Type B pancreatic cell (in vitro differentiated cells): Measurements from ENCODE around the gene SDR39U1. TPM values are rescaled to one million over a fixed set of nuclear protein-coding genes. Genes with fewer than 3 reads are reported as not detected.

Experiments used
- DNase-seq: peaks from one replicate; pipeline ENCODE4 v3.0.0; 2021; ENCODE audit warnings: mixed read lengths; ENCODE audit not compliant: unreplicated experiment; ENCODE audit errors: extremely low spot score
- H3K27ac Mint-ChIP-seq: 2 replicates; pipeline ENCODE4 v1.8.0; 2021; ENCODE audit warnings: mild to moderate bottlenecking, mixed read lengths
- H3K27me3 Mint-ChIP-seq: 2 replicates; pipeline ENCODE4 v1.8.0; 2021; ENCODE audit warnings: mixed read lengths
- H3K36me3 Mint-ChIP-seq: 2 replicates; pipeline ENCODE4 v1.8.0; 2021; ENCODE audit warnings: mixed read lengths
- H3K4me1 Mint-ChIP-seq: one replicate; pipeline ENCODE4 v1.8.0; 2021; ENCODE audit warnings: mixed read lengths; ENCODE audit not compliant: unreplicated experiment
- H3K4me3 Mint-ChIP-seq: 2 replicates; pipeline ENCODE4 v1.8.0; 2021; ENCODE audit warnings: mild to moderate bottlenecking, mixed read lengths
- H3K9me3 Mint-ChIP-seq: 2 replicates; pipeline ENCODE4 v1.8.0; 2021; ENCODE audit warnings: mixed read lengths
- total RNA-seq: library from RNA; stranded (reverse); gene quantifications from 2 replicates; pipeline ENCODE4 v1.2.1, GENCODE V29; 2021; ENCODE audit warnings: low replicate concordance
- TF ChIP-seq, protein P1 (sequence below): fragments of 200-600 bp; sonication (generic); conservative IDR thresholded peaks from 2 replicates; pipeline ENCODE4 v1.5.0; 2021; ENCODE audit warnings: antibody characterized with exemption, mild to moderate bottlenecking

The SDR39U1 gene
- total RNA-seq, 1 donor from 2014 or later = 62.1 TPM

- no peaks in the 10 kb centered on the region for H3K27me3 Mint-ChIP-seq
- H3K4me1 Mint-ChIP-seq = peaks cover 31% of the 10 kb centered on the region
- no peaks in the 10 kb centered on the region for H3K9me3 Mint-ChIP-seq
- peaks cover 17% of the 10 kb centered on the region for H3K36me3 Mint-ChIP-seq
- DNase-seq = no peak
- peak overlapping the region; percentile 48 for H3K27ac Mint-ChIP-seq
- no peak overlapping the region for H3K4me3 Mint-ChIP-seq
- TF ChIP-seq, protein P1, sequence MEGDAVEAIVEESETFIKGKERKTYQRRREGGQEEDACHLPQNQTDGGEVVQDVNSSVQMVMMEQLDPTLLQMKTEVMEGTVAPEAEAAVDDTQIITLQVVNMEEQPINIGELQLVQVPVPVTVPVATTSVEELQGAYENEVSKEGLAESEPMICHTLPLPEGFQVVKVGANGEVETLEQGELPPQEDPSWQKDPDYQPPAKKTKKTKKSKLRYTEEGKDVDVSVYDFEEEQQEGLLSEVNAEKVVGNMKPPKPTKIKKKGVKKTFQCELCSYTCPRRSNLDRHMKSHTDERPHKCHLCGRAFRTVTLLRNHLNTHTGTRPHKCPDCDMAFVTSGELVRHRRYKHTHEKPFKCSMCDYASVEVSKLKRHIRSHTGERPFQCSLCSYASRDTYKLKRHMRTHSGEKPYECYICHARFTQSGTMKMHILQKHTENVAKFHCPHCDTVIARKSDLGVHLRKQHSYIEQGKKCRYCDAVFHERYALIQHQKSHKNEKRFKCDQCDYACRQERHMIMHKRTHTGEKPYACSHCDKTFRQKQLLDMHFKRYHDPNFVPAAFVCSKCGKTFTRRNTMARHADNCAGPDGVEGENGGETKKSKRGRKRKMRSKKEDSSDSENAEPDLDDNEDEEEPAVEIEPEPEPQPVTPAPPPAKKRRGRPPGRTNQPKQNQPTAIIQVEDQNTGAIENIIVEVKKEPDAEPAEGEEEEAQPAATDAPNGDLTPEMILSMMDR = no peak
These were observed 3.3 kb downstream of the SDR39U1 start for GRCh38 chr14:24439257-24439656.

- H3K27me3 Mint-ChIP-seq = no peaks in the 10 kb centered on the region
- peaks cover 17% of the 10 kb centered on the region for H3K36me3 Mint-ChIP-seq
- H3K27ac Mint-ChIP-seq = peak overlapping the region; percentile 48
- peaks cover 33% of the 10 kb centered on the region for H3K4me1 Mint-ChIP-seq
- DNase-seq = no peak
- H3K9me3 Mint-ChIP-seq = no peaks in the 10 kb centered on the region
- TF ChIP-seq, protein P1 = no peak
- no peak overlapping the region for H3K4me3 Mint-ChIP-seq
These were observed 4.1 kb downstream of the SDR39U1 start for GRCh38 chr14:24438223-24439097.

- Mint-ChIP-seq H3K9me3 (no peaks in the 10 kb centered on the region), H3K4me3 (no peak overlapping the region), H3K4me1 (peaks cover 38% of the 10 kb centered on the region), H3K36me3 (peaks cover 21% of the 10 kb centered on the region), H3K27ac (no peak overlapping the region), H3K27me3 (no peaks in the 10 kb centered on the region)
- TF ChIP-seq, protein P1 = no peak
- no peak for DNase-seq
These were observed 4.9 kb downstream of the SDR39U1 start for GRCh38 chr14:24437736-24438067.

DNA sequence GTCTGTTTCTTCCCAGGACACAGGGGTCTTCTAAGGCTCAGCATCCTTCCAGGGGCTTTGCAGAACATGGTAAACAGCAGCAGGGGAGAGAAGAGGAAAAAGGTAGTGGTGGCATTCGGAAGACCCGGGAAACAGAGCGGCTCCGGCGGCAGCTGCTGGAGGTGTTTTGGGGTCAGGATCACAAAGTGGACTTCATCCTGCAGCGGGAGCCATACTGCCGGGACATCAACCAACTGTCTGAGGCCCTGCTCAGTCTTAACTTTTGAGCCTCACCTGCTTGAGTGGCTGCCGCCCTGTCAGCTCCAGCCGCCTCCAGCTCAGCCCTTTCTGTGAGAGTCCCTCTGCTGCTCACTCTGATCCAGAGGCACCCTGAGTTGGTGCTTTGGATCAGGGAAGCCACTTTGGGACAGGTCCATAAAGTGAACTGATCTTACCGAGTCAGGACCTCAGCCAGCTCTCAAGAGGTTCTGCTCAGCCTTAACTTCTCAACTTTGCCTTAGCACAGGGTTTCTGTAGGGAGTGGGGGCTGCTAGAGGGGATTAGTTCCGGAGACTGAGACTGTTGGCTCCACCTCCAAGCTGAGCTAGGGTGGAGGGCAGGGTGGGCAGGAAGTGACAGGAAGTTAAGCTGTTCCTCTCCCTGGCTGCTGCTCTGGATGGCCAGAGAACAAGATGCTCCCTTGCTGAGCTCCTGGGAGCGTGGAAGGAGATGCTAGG is 5.4 kb downstream of the SDR39U1 start:
- Mint-ChIP-seq H3K27me3 (no peaks in the 10 kb centered on the region), H3K27ac (peak overlapping the region; percentile 82), H3K36me3 (peaks cover 19% of the 10 kb centered on the region), H3K9me3 (no peaks in the 10 kb centered on the region), H3K4me1 (peaks cover 34% of the 10 kb centered on the region), H3K4me3 (peak overlapping the region; percentile 33)
- TF ChIP-seq, protein P1 = peak; percentile 34
- no peak for DNase-seq

DNA sequence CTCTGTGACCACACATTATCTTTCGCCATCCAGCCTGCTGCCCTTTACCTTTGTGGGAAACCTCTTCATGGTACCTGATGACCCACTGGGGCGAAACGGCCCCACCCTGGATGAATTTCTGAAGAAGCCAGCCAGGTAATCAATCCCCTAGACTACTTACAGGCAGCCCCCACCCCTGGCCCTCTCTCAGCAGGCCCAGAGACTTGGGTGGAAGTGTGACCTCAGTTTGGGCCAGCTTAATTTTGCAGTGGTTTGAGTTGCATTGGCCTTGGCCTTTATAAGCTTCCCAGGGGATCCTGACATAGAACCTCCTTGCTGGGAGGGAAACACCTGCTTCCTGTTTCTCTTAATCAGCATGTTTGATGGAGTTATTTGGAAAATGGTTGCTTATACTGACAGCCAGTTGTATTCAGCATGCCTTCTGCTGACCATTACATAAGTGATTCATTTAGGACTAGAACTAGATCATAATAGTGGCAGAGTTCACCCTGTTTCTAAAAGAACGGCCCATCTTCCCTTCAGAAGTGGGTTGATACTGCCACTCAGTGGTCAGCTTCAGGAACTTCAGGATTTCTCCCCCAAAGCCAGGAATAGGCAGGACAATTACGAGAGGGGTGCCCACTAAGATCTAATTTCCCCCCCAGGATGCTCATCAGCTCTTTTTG is 6.1 kb downstream of the SDR39U1 start:
- Mint-ChIP-seq H3K4me1 (peaks cover 34% of the 10 kb centered on the region), H3K27me3 (no peaks in the 10 kb centered on the region), H3K36me3 (peaks cover 24% of the 10 kb centered on the region), H3K27ac (peak overlapping the region; percentile 82), H3K4me3 (peak overlapping the region; percentile 33), H3K9me3 (no peaks in the 10 kb centered on the region)
- no peak for DNase-seq
- TF ChIP-seq, protein P1 = peak; percentile 86
